IMR-90 (cell line): ENCODE results near the gene GABRD. TPM values are rescaled to one million over a fixed set of nuclear protein-coding genes. Genes with fewer than 3 reads are reported as not detected.

Experiments
- ATAC-seq: fragments of 200-7000 bp; cut with Tn5 transposase; 2 replicates; pipeline ENCODE4 v1.9.1; 2020; ENCODE audit warnings: low read depth, mild to moderate bottlenecking, moderate library complexity
- BruUV-seq: library from RNA; stranded (reverse); fragments of 400-500 nt; replicated peaks from 2 replicates; lab custom pipeline; 2021; lab: Mats Ljungman, UMichigan
- CTCF ChIA-PET: fragments of 300-600 bp; formaldehyde crosslinking; extraction: SDS; loops from one replicate; lab custom pipeline; 2021; ENCODE audit warnings: antibody characterized with exemption; lab: Yijun Ruan, JAX
- POLR2A ChIA-PET: fragments of 300-600 bp; sonication (Branson Sonifier 250); formaldehyde crosslinking; loops from one replicate; lab custom pipeline; 2022; ENCODE audit warnings: antibody characterized with exemption; ENCODE audit not compliant: unreplicated experiment; lab: Charles Lee
- DNase-seq: peaks from one replicate; pipeline ENCODE4 v3.0.0; 2013
- H2AFZ ChIP-seq: replicated peaks from 2 replicates; pipeline ENCODE3; 2013; ENCODE audit warnings: low read length, mild to moderate bottlenecking; ENCODE audit not compliant: poor library complexity
- H2AK5ac ChIP-seq: 2 replicates; pipeline ENCODE4 v1.6.1; 2013; ENCODE audit warnings: low read depth, low read length, inconsistent platforms
- H2AK9ac ChIP-seq: replicated peaks from 2 replicates; pipeline ENCODE3; 2013; ENCODE audit warnings: mild to moderate bottlenecking, low read depth, low read length, moderate library complexity; ENCODE audit not compliant: poor library complexity
- H2BK120ac ChIP-seq: 2 replicates; pipeline ENCODE4 v1.6.1; 2013; ENCODE audit warnings: low read depth, low read length, inconsistent platforms
- H2BK15ac ChIP-seq: 3 replicates; pipeline ENCODE4 v1.6.1; 2013; ENCODE audit warnings: low read depth, low read length, inconsistent platforms
- H2BK20ac ChIP-seq: 2 replicates; pipeline ENCODE4 v1.6.1; 2013; ENCODE audit warnings: low read depth, mild to moderate bottlenecking, inconsistent platforms, low read length, moderate library complexity
- H2BK5ac ChIP-seq: 2 replicates; pipeline ENCODE4 v1.6.1; 2013; ENCODE audit warnings: mild to moderate bottlenecking, low read depth, low read length, inconsistent platforms; ENCODE audit not compliant: poor library complexity, severe bottlenecking
- H3K14ac ChIP-seq: replicated peaks from 2 replicates; pipeline ENCODE4 v1.6.1; 2013; ENCODE audit warnings: low read depth, low read length, inconsistent platforms
- H3K18ac ChIP-seq: 2 replicates; pipeline ENCODE4 v1.6.1; 2013; ENCODE audit warnings: low read depth, low read length, control low read depth
- H3K23ac ChIP-seq: 2 replicates; pipeline ENCODE4 v1.6.1; 2013; ENCODE audit warnings: low read depth, low read length, inconsistent platforms
- H3K27ac ChIP-seq: 2 replicates; pipeline ENCODE4 v1.5.1; 2013; ENCODE audit warnings: mild to moderate bottlenecking, control low read depth, low read length; ENCODE audit not compliant: insufficient read depth
- H3K27me3 ChIP-seq: 2 replicates; pipeline ENCODE4 v1.6.1; 2013; ENCODE audit warnings: low read length; ENCODE audit not compliant: control insufficient read depth, insufficient read depth
- H3K36me3 ChIP-seq: 2 replicates; pipeline ENCODE4 v1.6.1; 2013; ENCODE audit warnings: low read length, mixed read lengths; ENCODE audit not compliant: control insufficient read depth, insufficient read depth
- H3K4ac ChIP-seq: 2 replicates; pipeline ENCODE4 v1.6.1; 2013; ENCODE audit warnings: low read depth, low read length, inconsistent platforms
- H3K4me1 ChIP-seq: 2 replicates; pipeline ENCODE4 v1.6.1; 2013; ENCODE audit warnings: low read length, mixed read lengths; ENCODE audit not compliant: control insufficient read depth, insufficient read depth
- H3K4me2 ChIP-seq: 2 replicates; pipeline ENCODE4 v1.6.1; 2013; ENCODE audit warnings: low read depth, mild to moderate bottlenecking, control low read depth, low read length, moderate library complexity
- H3K4me3 ChIP-seq: 2 replicates; pipeline ENCODE4 v1.5.1; 2013; ENCODE audit warnings: low read depth, mild to moderate bottlenecking, control low read depth, low read length, moderate library complexity; ENCODE audit not compliant: insufficient read depth
- H3K56ac ChIP-seq: 2 replicates; pipeline ENCODE4 v1.6.1; 2013; ENCODE audit warnings: low read length, inconsistent platforms; ENCODE audit not compliant: insufficient read depth; ENCODE audit errors: extremely low read depth
- H3K79me1 ChIP-seq, 2 experiments: 2 replicates each; pipeline ENCODE4 v1.6.1; 2013; ENCODE audit warnings: low read length in 2 of 2, inconsistent platforms in 1 of 2, low read depth in 1 of 2
- H3K9ac ChIP-seq: 2 replicates; pipeline ENCODE4 v1.6.1; 2013; ENCODE audit warnings: low read depth, low read length, control low read depth
- H3K9me1 ChIP-seq: 2 replicates; pipeline ENCODE4 v1.6.1; 2013; ENCODE audit warnings: low read length, inconsistent platforms; ENCODE audit not compliant: insufficient read depth
- H3K9me3 ChIP-seq: 2 replicates; pipeline ENCODE4 v1.6.1; 2013; ENCODE audit warnings: low read length; ENCODE audit not compliant: control insufficient read depth, insufficient read depth
- H4K20me1 ChIP-seq: 2 replicates; pipeline ENCODE4 v1.6.1; 2013; ENCODE audit warnings: low read length, inconsistent platforms; ENCODE audit not compliant: insufficient read depth
- H4K5ac ChIP-seq: 2 replicates; pipeline ENCODE4 v1.6.1; 2013; ENCODE audit warnings: mild to moderate bottlenecking, low read depth, low read length, control low read depth
- H4K8ac ChIP-seq, 2 experiments: 2 replicates each; pipeline ENCODE4 v1.6.1; 2013; ENCODE audit warnings: low read depth in 2 of 2, low read length in 2 of 2, control low read depth in 1 of 2, inconsistent platforms in 1 of 2
- H4K91ac ChIP-seq: 2 replicates; pipeline ENCODE4 v1.6.1; 2013; ENCODE audit warnings: low read depth, low read length, inconsistent platforms; ENCODE audit not compliant: insufficient read depth
- MAFK ChIP-seq: IDR thresholded peaks from 2 replicates; pipeline ENCODE4 v1.6.1; 2012; ENCODE audit warnings: low read depth, low read length, improper control_type of control experiment
- MAZ ChIP-seq: IDR thresholded peaks from 2 replicates; pipeline ENCODE4 v1.6.1; 2012; ENCODE audit warnings: low read depth, mild to moderate bottlenecking, low read length, improper control_type of control experiment, moderate library complexity, borderline replicate concordance
- NFE2L2 ChIP-seq: fragments of 150-350 bp; IDR thresholded peaks from 2 replicates; pipeline ENCODE4 v1.6.1; 2016; ENCODE audit warnings: low read depth, mild to moderate bottlenecking, low read length
- RFX5 ChIP-seq: IDR thresholded peaks from 2 replicates; pipeline ENCODE4 v1.8.0; 2012; ENCODE audit warnings: low read depth, mild to moderate bottlenecking, low read length, moderate library complexity
- SMC3 ChIP-seq: fragments of 150-350 bp; IDR thresholded peaks from 2 replicates; pipeline ENCODE4 v1.6.1; 2016; ENCODE audit warnings: low read depth, mild to moderate bottlenecking, antibody characterized with exemption, low read length, moderate library complexity
- WGBS, 2 experiments: methylation state at CpG; one replicate each; pipeline versions ENCODE4 v1.1.5 to v1.1.7; 2013; ENCODE audit warnings: missing lambda C conversion rate in 2 of 2; ENCODE audit not compliant: insufficient read length in 1 of 2; ENCODE audit errors: extremely low coverage in 2 of 2; 5-methylcytosine and 5-hydroxymethylcytosine counted together
- dilution Hi-C: fragments of 300-500 bp; cut with HindIII; formaldehyde crosslinking; loops from one replicate; pipeline ENCODE4 v1.14.3; 2018; ENCODE audit warnings: low sequenced_read_pairs; ENCODE audit not compliant: unreplicated experiment
- in situ Hi-C: fragments of 300-500 bp; cut with MboI; formaldehyde crosslinking; loops from 3 replicates; pipeline ENCODE4 v1.14.3; 2019; ENCODE audit warnings: low sequenced_read_pairs, inconsistent platforms, mixed read lengths
- intact Hi-C: fragments of 100-400 bp; cut with micrococcal nuclease; formaldehyde crosslinking; loops from 2 replicates; pipeline ENCODE4 v1.10.0; 2022
- polyA plus RNA-seq, 3 experiments: library from polyadenylated mRNA; depleted of rRNA; stranded (reverse); fragments of >200 nt; gene quantifications; 2 replicates each; pipeline ENCODE4 v1.2.3, GENCODE V29; 2012; ENCODE audit warnings: low replicate concordance in 1 of 3
- total RNA-seq: library from RNA; depleted of rRNA; stranded (reverse); fragments of >200 nt; gene quantifications from 2 replicates; pipeline ENCODE4 v1.2.3, GENCODE V29; 2012
- TF ChIP-seq, protein P1 (sequence below): conservative IDR thresholded peaks from 2 replicates; pipeline ENCODE4 v1.5.1; 2012; ENCODE audit warnings: mild to moderate bottlenecking, low read depth, low read length, improper control_type of control experiment

The GABRD gene
- total and polyA plus RNA-seq, 2 of the 4 experiments (the other 2 are of a cell fraction), result not detected

DNA sequence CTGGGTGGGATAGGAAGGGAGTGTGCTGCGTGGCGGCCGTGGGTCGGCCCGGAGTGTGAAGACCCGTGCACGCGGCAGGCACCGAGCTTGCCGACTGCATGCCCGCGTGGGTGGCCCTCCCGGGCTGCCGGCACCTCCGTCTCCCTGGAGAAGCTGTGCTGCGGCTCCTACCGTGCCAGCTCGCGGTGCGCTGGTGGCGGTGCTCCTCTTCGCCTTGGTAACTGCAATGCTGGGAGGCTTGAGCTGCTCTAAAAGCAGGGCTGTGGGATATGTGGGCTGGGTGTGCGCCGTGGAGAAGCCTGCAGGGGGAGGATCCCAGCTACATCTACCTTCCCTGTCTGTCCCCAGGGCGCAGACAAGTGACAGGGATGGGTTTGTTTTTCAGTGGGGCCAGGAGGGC is 2.4 kb downstream of the GABRD start:
- no peak overlapping the region for H4K5ac ChIP-seq
- no peak overlapping the region for H2AK9ac ChIP-seq
- BruUV-seq, result no TSS peak
- 88% methylated on average over 10 of the region's 25 CpGs; no CpG with 5 or more reads in 1 of the 2 experiments for WGBS, 2 experiments
- H3K4me3 ChIP-seq, result no peak overlapping the region
- H4K8ac ChIP-seq, result no peak overlapping the region
- H2BK120ac ChIP-seq, result no peak overlapping the region
- H3K4me1 ChIP-seq, result no peaks in the 10 kb centered on the region
- ATAC-seq (no peak), DNase-seq (no peak)
- H2BK5ac ChIP-seq, result no peak overlapping the region
- no peak overlapping the region for H3K4ac ChIP-seq
- dilution Hi-C loops (no loop called here), intact Hi-C loops (no loop called here), in situ Hi-C loops (no loop called here)
- H2BK20ac ChIP-seq, result no peak overlapping the region
- H3K18ac ChIP-seq, result no peak overlapping the region
- peaks cover 80% of the 10 kb centered on the region for H3K27me3 ChIP-seq
- no peaks in the 10 kb centered on the region for H3K36me3 ChIP-seq
- no peak overlapping the region for H3K56ac ChIP-seq
- H4K20me1 ChIP-seq, result no peaks in the 10 kb centered on the region
- H3K9me3 ChIP-seq, result no peaks in the 10 kb centered on the region
- no peak overlapping the region for H3K4me2 ChIP-seq
- H3K9me1 ChIP-seq, result no peaks in the 10 kb centered on the region
- H4K91ac ChIP-seq, result no peak overlapping the region
- no peak overlapping the region for H3K27ac ChIP-seq
- H2AK5ac ChIP-seq, result no peak overlapping the region
- POLR2A ChIA-PET, result no interaction called here
- TF ChIP-seq SMC3, result no peak
- TF ChIP-seq, protein P1, sequence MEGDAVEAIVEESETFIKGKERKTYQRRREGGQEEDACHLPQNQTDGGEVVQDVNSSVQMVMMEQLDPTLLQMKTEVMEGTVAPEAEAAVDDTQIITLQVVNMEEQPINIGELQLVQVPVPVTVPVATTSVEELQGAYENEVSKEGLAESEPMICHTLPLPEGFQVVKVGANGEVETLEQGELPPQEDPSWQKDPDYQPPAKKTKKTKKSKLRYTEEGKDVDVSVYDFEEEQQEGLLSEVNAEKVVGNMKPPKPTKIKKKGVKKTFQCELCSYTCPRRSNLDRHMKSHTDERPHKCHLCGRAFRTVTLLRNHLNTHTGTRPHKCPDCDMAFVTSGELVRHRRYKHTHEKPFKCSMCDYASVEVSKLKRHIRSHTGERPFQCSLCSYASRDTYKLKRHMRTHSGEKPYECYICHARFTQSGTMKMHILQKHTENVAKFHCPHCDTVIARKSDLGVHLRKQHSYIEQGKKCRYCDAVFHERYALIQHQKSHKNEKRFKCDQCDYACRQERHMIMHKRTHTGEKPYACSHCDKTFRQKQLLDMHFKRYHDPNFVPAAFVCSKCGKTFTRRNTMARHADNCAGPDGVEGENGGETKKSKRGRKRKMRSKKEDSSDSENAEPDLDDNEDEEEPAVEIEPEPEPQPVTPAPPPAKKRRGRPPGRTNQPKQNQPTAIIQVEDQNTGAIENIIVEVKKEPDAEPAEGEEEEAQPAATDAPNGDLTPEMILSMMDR, result no peak
- TF ChIP-seq RFX5, result no peak
- no peak for TF ChIP-seq NFE2L2
- no peak for TF ChIP-seq MAZ
- TF ChIP-seq MAFK, result no peak
- no peak overlapping the region for H3K14ac ChIP-seq
- no peak overlapping the region for H2AFZ ChIP-seq
- no peak overlapping the region for H2BK15ac ChIP-seq
- CTCF ChIA-PET, result no interaction called here
- H3K79me1 ChIP-seq, result no peaks in the 10 kb centered on the region
- no peak overlapping the region for H3K23ac ChIP-seq
- H3K9ac ChIP-seq, result no peak overlapping the region
